Choroid plexus epithelial cell (primary cell): ENCODE results near the gene TAS2R60.

Experiments used
- DNase-seq: peaks from one replicate; pipeline ENCODE4 v3.0.0-alpha.2; 2010; ENCODE audit warnings: low read depth
- H3K4me3 ChIP-seq: 2 replicates; pipeline ENCODE4 v1.5.1; 2011; ENCODE audit warnings: low read depth, mild to moderate bottlenecking, control low read depth, low read length, moderate library complexity
- CTCF ChIP-seq: conservative IDR thresholded peaks from 2 replicates; pipeline ENCODE4 v1.5.1; 2011; ENCODE audit warnings: low read depth, mild to moderate bottlenecking, control low read depth, inconsistent platforms, low read length, moderate library complexity

The TAS2R60 gene

GRCh38 chr7:143443153-143443552 is at the start of gene TAS2R60:
TSS of gene TAS2R60 (plus strand) at chr7:143443453. CDS start at chr7:143443453, 0 bp downstream.
- DNase-seq: no peak
- no peak within 1 kb of the TSS for H3K4me3 ChIP-seq
- TF ChIP-seq CTCF: no peak

- no peak overlapping the region for H3K4me3 ChIP-seq
- no peak for DNase-seq
- TF ChIP-seq CTCF: no peak
These were observed 49.2 kb upstream of the TAS2R60 start for GRCh38 chr7:143394068-143394467.

- no peak for TF ChIP-seq CTCF
- DNase-seq: no peak
- H3K4me3 ChIP-seq: no peak overlapping the region
These were observed 48.5 kb upstream of the TAS2R60 start for GRCh38 chr7:143394777-143395176.

- H3K4me3 ChIP-seq: no peak overlapping the region
- DNase-seq: no peak
- TF ChIP-seq CTCF: peak; percentile 46
These were observed 47.8 kb upstream of the TAS2R60 start for GRCh38 chr7:143395187-143396149.

GRCh38 chr7:143396182-143396581 is 47.1 kb upstream of the TAS2R60 start:
- no peak for DNase-seq
- H3K4me3 ChIP-seq: no peak overlapping the region
- no peak for TF ChIP-seq CTCF

GRCh38 chr7:143396625-143397556 is 46.4 kb upstream of the TAS2R60 start:
- no peak for DNase-seq
- no peak for TF ChIP-seq CTCF

More at GRCh38 chr7:143396625-143397556, 46.4 kb upstream of the TAS2R60 start:
- H3K4me3 ChIP-seq: no peak overlapping the region
